Osteoblast (primary cell): ENCODE data around the gene GABPA. TPM values are rescaled to one million over a fixed set of nuclear protein-coding genes. Genes with fewer than 3 reads are reported as not detected.

Experiments
- DNase-seq: peaks from one replicate; pipeline ENCODE4 v3.0.0; 2011; ENCODE audit warnings: low spot score, mixed read lengths; ENCODE audit not compliant: insufficient read length; ENCODE audit errors: missing footprints
- H2AFZ ChIP-seq: 2 replicates; pipeline ENCODE4 v1.6.0; 2011; ENCODE audit warnings: mild to moderate bottlenecking, low read length
- H3K27ac ChIP-seq: 2 replicates; pipeline ENCODE4 v1.5.1; 2011; ENCODE audit warnings: mild to moderate bottlenecking, low read depth, low read length, moderate library complexity
- H3K27me3 ChIP-seq: 2 replicates; pipeline ENCODE4 v1.6.0; 2012; ENCODE audit warnings: mild to moderate bottlenecking, control low read depth, inconsistent platforms, low read length, moderate library complexity; ENCODE audit not compliant: insufficient read depth
- H3K36me3 ChIP-seq: 2 replicates; pipeline ENCODE4 v1.5.1; 2011; ENCODE audit warnings: mild to moderate bottlenecking, low read length, control low read depth, moderate library complexity; ENCODE audit not compliant: insufficient read depth
- H3K4me1 ChIP-seq: 2 replicates; pipeline ENCODE4 v1.5.1; 2011; ENCODE audit warnings: mild to moderate bottlenecking, low read length, control low read depth, moderate library complexity; ENCODE audit not compliant: insufficient read depth
- H3K4me2 ChIP-seq: 2 replicates; pipeline ENCODE4 v1.6.0; 2011; ENCODE audit warnings: mild to moderate bottlenecking, low read length; ENCODE audit not compliant: insufficient read depth
- H3K4me3 ChIP-seq: fragments of 200-600 bp; sonication (generic); 3 replicates; pipeline ENCODE4 v1.5.1; 2012; ENCODE audit warnings: mild to moderate bottlenecking, low read length, inconsistent platforms; ENCODE audit not compliant: insufficient read depth
- H3K79me2 ChIP-seq: 2 replicates; pipeline ENCODE4 v1.6.0; 2012; ENCODE audit warnings: mild to moderate bottlenecking, low read length, control low read depth, inconsistent platforms; ENCODE audit not compliant: insufficient read depth
- H3K9me3 ChIP-seq: 2 replicates; pipeline ENCODE4 v1.5.1; 2011; ENCODE audit warnings: low read depth, low read length, control low read depth
- H4K20me1 ChIP-seq: 2 replicates; pipeline ENCODE4 v1.6.0; 2012; ENCODE audit warnings: mild to moderate bottlenecking, low read length, control low read depth; ENCODE audit not compliant: insufficient read depth
- total RNA-seq: library from RNA; depleted of rRNA; stranded (reverse); fragments of >200 nt; gene quantifications from 2 replicates; pipeline ENCODE4 v1.2.3, GENCODE V29; 2012
- TF ChIP-seq, protein P1 (sequence below): IDR thresholded peaks from 2 replicates; pipeline ENCODE4 v1.5.1; 2011; ENCODE audit warnings: mild to moderate bottlenecking, low read depth, low read length, moderate library complexity; ENCODE audit errors: extremely low read depth

GABPA gene
- total RNA-seq, 1 donor = 28.6 TPM

- peak overlapping the region; percentile 94 for H3K27ac ChIP-seq
- peak overlapping the region; percentile 80 for H3K4me2 ChIP-seq
- no peaks in the 10 kb centered on the region for H3K27me3 ChIP-seq
- H3K79me2 ChIP-seq = peaks cover 86% of the 10 kb centered on the region
- peak overlapping the region; percentile 82 for H2AFZ ChIP-seq
- TF ChIP-seq, protein P1, sequence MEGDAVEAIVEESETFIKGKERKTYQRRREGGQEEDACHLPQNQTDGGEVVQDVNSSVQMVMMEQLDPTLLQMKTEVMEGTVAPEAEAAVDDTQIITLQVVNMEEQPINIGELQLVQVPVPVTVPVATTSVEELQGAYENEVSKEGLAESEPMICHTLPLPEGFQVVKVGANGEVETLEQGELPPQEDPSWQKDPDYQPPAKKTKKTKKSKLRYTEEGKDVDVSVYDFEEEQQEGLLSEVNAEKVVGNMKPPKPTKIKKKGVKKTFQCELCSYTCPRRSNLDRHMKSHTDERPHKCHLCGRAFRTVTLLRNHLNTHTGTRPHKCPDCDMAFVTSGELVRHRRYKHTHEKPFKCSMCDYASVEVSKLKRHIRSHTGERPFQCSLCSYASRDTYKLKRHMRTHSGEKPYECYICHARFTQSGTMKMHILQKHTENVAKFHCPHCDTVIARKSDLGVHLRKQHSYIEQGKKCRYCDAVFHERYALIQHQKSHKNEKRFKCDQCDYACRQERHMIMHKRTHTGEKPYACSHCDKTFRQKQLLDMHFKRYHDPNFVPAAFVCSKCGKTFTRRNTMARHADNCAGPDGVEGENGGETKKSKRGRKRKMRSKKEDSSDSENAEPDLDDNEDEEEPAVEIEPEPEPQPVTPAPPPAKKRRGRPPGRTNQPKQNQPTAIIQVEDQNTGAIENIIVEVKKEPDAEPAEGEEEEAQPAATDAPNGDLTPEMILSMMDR = no peak
- peaks cover 17% of the 10 kb centered on the region for H3K4me1 ChIP-seq
- H3K36me3 ChIP-seq = peaks cover 12% of the 10 kb centered on the region
- peaks cover 14% of the 10 kb centered on the region for H4K20me1 ChIP-seq
- no peaks in the 10 kb centered on the region for H3K9me3 ChIP-seq
- DNase-seq = peak; percentile 50
- H3K4me3 ChIP-seq = peak overlapping the region; percentile 79
These were observed 716 bp upstream of the GABPA start for GRCh38 chr21:25733859-25734653.

GRCh38 chr21:25734654-25734903 is 193 bp upstream of the GABPA start:
- DNase-seq = no peak
- Histone ChIP-seq H3K4me2 (peak overlapping the region; percentile 80), H3K4me3 (peak overlapping the region; percentile 79), H2AFZ (peak overlapping the region; percentile 82), H3K9me3 (no peaks in the 10 kb centered on the region), H3K4me1 (peaks cover 17% of the 10 kb centered on the region), H4K20me1 (peaks cover 14% of the 10 kb centered on the region), H3K79me2 (peaks cover 90% of the 10 kb centered on the region), H3K27ac (peak overlapping the region; percentile 94), H3K36me3 (peaks cover 9% of the 10 kb centered on the region), H3K27me3 (no peaks in the 10 kb centered on the region)
- TF ChIP-seq, protein P1 = no peak

DNA sequence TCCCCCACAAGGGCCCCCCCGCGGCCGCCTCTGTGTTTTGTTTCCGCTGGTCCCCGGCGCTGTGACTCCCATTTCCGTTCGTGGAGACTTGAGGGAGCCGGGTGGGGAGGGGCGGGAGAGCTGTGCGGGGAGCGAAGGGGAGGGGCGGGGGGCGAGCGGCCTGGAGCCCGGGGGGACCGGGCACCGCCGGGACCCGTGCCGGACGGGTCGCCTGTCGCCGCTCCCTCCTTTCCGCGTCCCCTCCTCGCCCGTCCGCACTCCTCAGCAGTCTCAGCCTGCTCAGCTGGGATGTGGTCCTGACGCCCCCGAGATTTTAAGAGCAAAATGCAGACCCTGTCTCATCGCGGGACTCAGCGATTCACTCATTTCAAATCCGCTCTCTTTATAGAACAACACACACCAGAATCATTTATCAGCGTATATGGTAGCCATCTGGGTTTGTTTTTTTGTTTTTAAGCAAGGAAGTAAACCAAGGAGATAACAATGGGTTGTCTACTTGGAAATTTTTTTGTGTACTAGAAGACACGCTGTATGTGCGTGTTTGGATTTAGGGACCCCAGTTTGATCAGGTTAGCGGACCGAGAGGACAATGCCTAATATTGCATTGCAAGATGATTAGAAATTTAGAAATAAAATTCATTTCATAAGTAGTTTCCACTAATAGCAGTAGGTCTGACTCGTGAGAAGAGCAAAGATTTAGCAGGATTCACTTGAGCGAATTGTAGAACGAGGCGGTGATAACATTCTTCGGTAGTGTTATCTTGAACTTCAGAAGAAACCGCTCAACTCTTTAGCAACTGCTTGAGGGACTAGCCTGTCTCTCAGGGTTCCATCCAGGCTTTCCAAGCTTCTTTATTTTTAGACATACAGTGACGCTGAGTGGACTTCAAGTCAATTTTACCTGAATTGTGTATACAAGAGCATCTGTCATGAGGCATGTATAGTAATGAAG is 1.1 kb downstream of the GABPA start:
- TF ChIP-seq, protein P1 = no peak
- H4K20me1 ChIP-seq = peaks cover 11% of the 10 kb centered on the region
- peaks cover 17% of the 10 kb centered on the region for H3K4me1 ChIP-seq
- H3K9me3 ChIP-seq = no peaks in the 10 kb centered on the region
- peak overlapping the region; percentile 94 for H3K27ac ChIP-seq
- H3K79me2 ChIP-seq = peaks cover 92% of the 10 kb centered on the region
- peak overlapping the region; percentile 95 for H3K4me2 ChIP-seq
- peak; percentile 38 for DNase-seq
- peaks cover 5% of the 10 kb centered on the region for H3K36me3 ChIP-seq
- no peaks in the 10 kb centered on the region for H3K27me3 ChIP-seq
- H3K4me3 ChIP-seq = peak overlapping the region; percentile 79
- H2AFZ ChIP-seq = peak overlapping the region; percentile 96

- no peak overlapping the region for H3K4me3 ChIP-seq
- H3K4me2 ChIP-seq = peak overlapping the region; percentile 95
- peaks cover 8% of the 10 kb centered on the region for H4K20me1 ChIP-seq
- peaks cover 87% of the 10 kb centered on the region for H3K79me2 ChIP-seq
- H3K27me3 ChIP-seq = no peaks in the 10 kb centered on the region
- H3K9me3 ChIP-seq = no peaks in the 10 kb centered on the region
- no peak overlapping the region for H3K27ac ChIP-seq
- TF ChIP-seq, protein P1 = no peak
- DNase-seq = no peak
- H3K36me3 ChIP-seq = peaks cover 5% of the 10 kb centered on the region
- no peak overlapping the region for H2AFZ ChIP-seq
- peaks cover 17% of the 10 kb centered on the region for H3K4me1 ChIP-seq
These were observed 2.6 kb downstream of the GABPA start for GRCh38 chr21:25737421-25737820.
